Esophagus muscularis mucosa (tissue), 4 donors: Measurements from ENCODE around the gene EVPL. TPM values are rescaled to one million over a fixed set of nuclear protein-coding genes. Genes with fewer than 3 reads are reported as not detected.

Experiments
- DNase-seq: peaks from one replicate; pipeline ENCODE4 v3.0.0-alpha.2; 2017; ENCODE audit errors: extremely low spot score
- H3K27ac ChIP-seq, 4 donors: fragments of 200-600 bp; sonication (generic); replicated peaks in 1 of 4; 1 replicate in 3 of 4; 2 replicates in 1 of 4; pipeline ENCODE4 v1.5.1; 2016 to 2019; ENCODE audit warnings: mild to moderate bottlenecking in 1 of 4
- H3K27me3 ChIP-seq, 4 donors: fragments of 200-600 bp; sonication (generic); one replicate each; pipeline versions ENCODE4 v1.5.1 to v1.6.0; 2016 to 2019
- H3K36me3 ChIP-seq, 4 donors: fragments of 200-600 bp; sonication (generic); one replicate each; pipeline ENCODE4 v1.5.1; 2016 to 2019
- H3K4me1 ChIP-seq, 4 donors: fragments of 200-600 bp; sonication (generic); one replicate each; pipeline ENCODE4 v1.5.1; 2016 to 2019
- H3K4me3 ChIP-seq, 4 donors: fragments of 200-600 bp; sonication (generic); 1 replicate in 2 of 4; 2 replicates in 2 of 4; pipeline ENCODE4 v1.5.1; 2016 to 2019; ENCODE audit warnings: mild to moderate bottlenecking in 4 of 4, moderate library complexity in 1 of 4
- H3K9me3 ChIP-seq, 4 donors: fragments of 200-600 bp; sonication (generic); 1 replicate in 3 of 4; 2 replicates in 1 of 4; pipeline ENCODE4 v1.5.1; 2016 to 2019
- CTCF ChIP-seq, 3 experiments: fragments of 200-600 bp in 2 of 3; fragments of 450-650 bp in 1 of 3; sonication (generic) in 2 of 3; IDR thresholded peaks; one replicate each; pipeline ENCODE4 v1.5.1; 2017 to 2019; ENCODE audit warnings: antibody characterized with exemption in 3 of 3, mild to moderate bottlenecking in 2 of 3, moderate library complexity in 1 of 3
- EP300 ChIP-seq: sonication (generic); formaldehyde crosslinking; IDR thresholded peaks from one replicate; pipeline ENCODE4 v1.6.1; 2017; ENCODE audit warnings: antibody characterized with exemption
- POLR2A ChIP-seq: fragments of 450-650 bp; IDR thresholded peaks from one replicate; pipeline ENCODE4 v1.6.1; 2017; ENCODE audit warnings: antibody characterized with exemption, moderate library complexity, mild to moderate bottlenecking, low read depth
- POLR2AphosphoS5 ChIP-seq, 2 donors: sonication (generic); formaldehyde crosslinking; IDR thresholded peaks; one replicate each; pipeline ENCODE4 v1.6.1; 2017; ENCODE audit warnings: antibody characterized with exemption in 2 of 2
- WGBS: methylation state at CpG from one replicate; pipeline ENCODE4 v1.1.5; 2018; 5-methylcytosine and 5-hydroxymethylcytosine counted together
- intact Hi-C: fragments of 100-400 bp; cut with DNase I; formaldehyde crosslinking; loops from one replicate; pipeline ENCODE4 v1.15.1; 2023
- total RNA-seq, 4 donors: library from RNA; depleted of rRNA; stranded (reverse); fragments of >200 nt; gene quantifications; one replicate each; pipeline versions ENCODE4 v1.1.0 to v1.2.1, GENCODE V29; 2016

Gene EVPL
- total RNA-seq, 4 donors from 2014 or later, result 0.19 to 2.1 (median 1.1) TPM

DNA sequence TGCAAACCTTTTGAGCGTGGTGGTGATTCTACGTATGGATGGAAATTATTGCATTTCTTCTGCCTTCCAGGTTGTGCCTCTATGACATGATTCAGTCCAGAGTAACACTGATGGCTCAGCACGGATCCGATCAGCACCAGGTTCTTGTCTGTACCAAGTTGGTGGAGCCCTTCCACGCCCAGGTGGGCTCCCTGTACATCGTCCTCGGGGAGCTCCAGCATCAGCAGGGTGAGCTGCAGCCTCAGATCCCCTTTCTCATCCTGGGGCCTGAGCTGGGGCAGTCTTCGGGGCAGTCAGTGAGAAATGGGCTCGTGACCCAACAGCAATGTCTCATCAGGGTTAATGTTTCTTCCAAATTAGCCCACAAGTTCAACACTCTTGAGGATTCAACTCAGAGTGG, 35.7 kb downstream of the EVPL start:
- Histone ChIP-seq H3K27me3 (no peaks in the 10 kb centered on the region), H3K27ac (no peak overlapping the region), H3K9me3 (no peaks in the 10 kb centered on the region), H3K4me3 (no peak overlapping the region), H3K36me3 (peaks cover 7 to 47% (median 21%) of the 10 kb centered on the region in 4 donors), H3K4me1 (no peaks in the 10 kb centered on the region)
- 94% methylated on average over 4 of the region's 9 CpGs for WGBS
- TF ChIP-seq EP300 (no peak), POLR2AphosphoS5 (IDR thresholded peaks at IDR 0.05) (no peak), CTCF (IDR thresholded peaks at IDR 0.05) (no peak), POLR2A (no peak)
- DNase-seq, result no peak
- intact Hi-C loops, result no loop called here

GRCh38 chr17:75987041-75987440, 40.1 kb downstream of the EVPL start:
- intact Hi-C loops, result no loop called here
- H3K27me3 ChIP-seq, result no peaks in the 10 kb centered on the region
- DNase-seq, result no peak
- WGBS, result 80% methylated on average over 4 of the region's 4 CpGs
- no peak overlapping the region for H3K27ac ChIP-seq
- peaks cover 7 to 9% (median 8%) of the 10 kb centered on the region in 4 donors for H3K36me3 ChIP-seq
- no peak overlapping the region for H3K4me3 ChIP-seq
- H3K4me1 ChIP-seq, result peaks cover 0 to 9% (median 4%) of the 10 kb centered on the region in 4 donors
- TF ChIP-seq POLR2A (no peak), CTCF (IDR thresholded peaks at IDR 0.05) (no peak), EP300 (no peak), POLR2AphosphoS5 (IDR thresholded peaks at IDR 0.05) (no peak)
- H3K9me3 ChIP-seq, result no peaks in the 10 kb centered on the region

GRCh38 chr17:75985986-75986385, 41.1 kb downstream of the EVPL start:
- Histone ChIP-seq H3K4me3 (no peak overlapping the region), H3K4me1 (peaks cover 0 to 9% (median 4%) of the 10 kb centered on the region in 4 donors), H3K27ac (no peak overlapping the region), H3K36me3 (no peaks in the 10 kb centered on the region), H3K9me3 (no peaks in the 10 kb centered on the region), H3K27me3 (no peaks in the 10 kb centered on the region)
- intact Hi-C loops, result no loop called here
- WGBS, result 89% methylated on average over 4 of the region's 4 CpGs
- no peak for DNase-seq
- TF ChIP-seq EP300, result no peak
- TF ChIP-seq POLR2A, result no peak
- no peak for TF ChIP-seq POLR2AphosphoS5 (IDR thresholded peaks at IDR 0.05)
- no peak for TF ChIP-seq CTCF (IDR thresholded peaks at IDR 0.05)

- no peaks in the 10 kb centered on the region for H3K9me3 ChIP-seq
- TF ChIP-seq POLR2A (no peak), CTCF (IDR thresholded peaks at IDR 0.05) (no peak), POLR2AphosphoS5 (IDR thresholded peaks at IDR 0.05) (no peak)
- no peaks in the 10 kb centered on the region for H3K27me3 ChIP-seq
- 66% methylated on average over 6 of the region's 6 CpGs for WGBS
- DNase-seq, result no peak
- no peaks in the 10 kb centered on the region for H3K36me3 ChIP-seq
- intact Hi-C loops, result loop anchor here (5.0 kb wide), 1 partner anchor 41 kb away; the partner anchor contains the start of gene FBF1
- H3K27ac ChIP-seq, result peak overlapping the region in 1 of 4 donors; percentile 42
- H3K4me3 ChIP-seq, result no peak overlapping the region
- H3K4me1 ChIP-seq, result peaks cover 8 to 21% (median 13%) of the 10 kb centered on the region in 4 donors
Observed at GRCh38 chr17:75983501-75984181, 43.5 kb downstream of the EVPL start.
